HG03108 (cell line): ENCODE measurements around the gene AFAP1.

Experiments used
- ATAC-seq: cut with Tn5 transposase; IDR thresholded peaks from one replicate; pipeline ENCODE4 v1.9.1; 2021; ENCODE audit warnings: moderate library complexity; ENCODE audit not compliant: unreplicated experiment

AFAP1 gene

GRCh38 chr4:7894677-7895181 is 44.9 kb downstream of the AFAP1 start:
- ATAC-seq, result no peak

- ATAC-seq, result no peak
Observed at GRCh38 chr4:7894098-7894676, 45.5 kb downstream of the AFAP1 start.

DNA sequence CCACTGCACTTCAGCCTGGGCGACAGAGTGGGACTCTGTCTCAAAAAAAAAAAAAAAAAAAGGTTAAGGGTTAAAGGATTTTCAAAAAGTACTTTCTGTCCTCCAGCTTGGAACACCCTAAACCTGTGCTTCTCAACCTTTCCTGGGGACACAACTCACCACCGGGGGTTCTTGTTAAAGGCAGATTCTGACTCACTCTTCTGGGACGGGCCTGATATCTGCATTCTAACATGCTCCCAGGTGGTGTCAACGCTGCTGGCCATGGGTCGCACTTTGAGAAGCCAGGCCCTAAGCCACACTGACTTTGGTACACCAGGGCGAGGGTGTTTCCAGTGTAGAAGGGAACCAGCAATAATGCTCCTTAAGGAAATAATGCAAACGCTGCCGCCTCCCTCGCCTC is 46.1 kb downstream of the AFAP1 start:
- no peak for ATAC-seq

- ATAC-seq, result no peak
Observed at GRCh38 chr4:7892212-7893019, 47.2 kb downstream of the AFAP1 start.

- ATAC-seq, result no peak
Observed at GRCh38 chr4:7890635-7891393, 48.8 kb downstream of the AFAP1 start.

- no peak for ATAC-seq
Observed at GRCh38 chr4:7887436-7887835, 52.2 kb downstream of the AFAP1 start.

- no peak for ATAC-seq
Observed at GRCh38 chr4:7886007-7886973, 53.4 kb downstream of the AFAP1 start.

DNA sequence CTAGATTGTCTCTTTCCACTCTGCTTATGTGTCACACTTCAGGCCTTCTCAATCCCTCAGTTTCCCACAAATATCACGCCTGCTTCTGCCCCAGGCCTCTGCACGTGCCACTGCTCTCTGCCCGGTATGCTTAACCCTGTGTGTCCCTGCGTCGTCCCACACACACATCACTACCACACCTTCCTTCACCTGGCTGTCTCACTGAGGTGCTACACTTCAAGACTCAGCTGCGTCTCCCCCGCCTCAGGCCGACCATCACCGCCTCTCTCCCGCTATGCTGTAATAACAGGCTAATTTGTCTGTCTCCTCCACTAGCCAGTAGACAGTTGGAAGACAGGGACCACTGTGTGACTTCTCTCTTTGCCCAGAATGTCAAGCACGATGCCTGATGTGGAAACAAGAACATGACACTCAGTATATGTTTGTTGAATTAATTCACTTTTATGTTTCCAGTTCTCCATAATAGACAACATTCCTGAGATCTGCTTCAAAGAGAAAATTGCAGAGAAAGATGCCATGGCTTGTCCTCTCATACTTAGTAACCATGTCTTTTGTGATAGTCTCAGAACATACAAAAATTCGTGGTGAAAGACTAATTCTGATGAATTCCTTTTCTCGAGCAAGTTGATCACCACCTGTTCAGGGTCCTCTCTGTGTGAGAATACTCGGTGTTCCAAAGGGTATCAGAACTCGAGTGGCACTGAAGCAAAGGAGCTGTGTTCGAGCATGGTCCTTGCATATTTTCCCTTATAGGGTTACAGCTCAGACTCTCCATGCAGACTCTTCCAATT is 54.2 kb downstream of the AFAP1 start:
- ATAC-seq, result no peak

DNA sequence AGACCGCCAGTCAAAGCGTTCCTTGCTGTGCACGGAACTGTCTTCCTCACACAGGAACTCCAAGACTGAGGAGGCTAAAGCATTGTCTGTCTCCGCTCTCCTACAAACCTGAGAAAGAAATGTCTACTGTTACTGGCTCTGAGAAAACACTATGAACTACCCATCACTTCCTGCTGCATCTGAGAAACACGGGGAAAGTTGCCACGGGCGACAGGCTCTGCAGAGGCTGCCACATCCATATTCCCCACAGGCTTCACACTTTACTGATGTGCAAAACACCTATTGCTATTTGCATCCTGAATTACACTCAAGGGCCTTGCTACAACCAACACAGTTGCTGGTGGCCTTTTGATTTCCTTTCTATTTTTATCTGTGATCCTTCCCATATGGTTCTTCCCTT is 59.0 kb downstream of the AFAP1 start:
- no peak for ATAC-seq

DNA sequence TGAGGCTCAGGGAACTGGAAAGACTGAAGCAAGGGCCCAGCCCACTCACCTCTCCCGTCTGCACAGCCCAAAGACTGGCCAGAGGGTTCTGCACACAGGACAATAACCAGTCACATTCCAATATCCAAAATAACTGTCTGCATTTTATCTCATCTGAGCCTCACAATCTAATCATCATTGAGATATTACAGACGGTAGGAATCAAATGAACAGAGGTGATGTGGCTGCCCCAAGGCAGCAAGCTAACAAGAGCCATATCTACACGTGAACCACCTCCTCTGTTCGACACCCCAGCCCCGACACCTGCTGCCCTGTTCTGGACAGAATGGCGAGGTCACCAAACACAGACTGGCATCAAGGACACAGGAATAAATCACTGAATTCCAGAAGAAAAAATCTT is 60.5 kb downstream of the AFAP1 start:
- no peak for ATAC-seq

GRCh38 chr4:7878323-7878722 is 61.3 kb downstream of the AFAP1 start:
- ATAC-seq, result no peak

DNA sequence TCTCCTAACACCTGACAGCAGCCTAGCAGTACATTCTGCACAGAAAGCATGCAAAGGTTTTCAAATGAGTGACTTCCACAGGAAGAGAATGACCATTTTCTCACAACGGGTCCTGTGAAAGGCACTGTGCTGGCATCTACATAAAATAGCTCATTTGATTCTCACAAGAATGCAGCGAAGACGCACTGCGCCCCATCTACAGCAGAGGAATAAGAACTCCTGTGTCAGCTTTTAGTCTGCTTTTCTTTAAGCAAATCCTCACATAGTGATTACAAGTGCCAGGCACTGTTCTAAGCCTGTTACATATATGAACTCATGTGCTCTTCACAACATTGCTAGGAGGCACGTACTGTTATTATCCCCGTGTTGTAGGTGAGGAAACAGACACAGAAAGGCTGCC is 62.5 kb downstream of the AFAP1 start:
- no peak for ATAC-seq

DNA sequence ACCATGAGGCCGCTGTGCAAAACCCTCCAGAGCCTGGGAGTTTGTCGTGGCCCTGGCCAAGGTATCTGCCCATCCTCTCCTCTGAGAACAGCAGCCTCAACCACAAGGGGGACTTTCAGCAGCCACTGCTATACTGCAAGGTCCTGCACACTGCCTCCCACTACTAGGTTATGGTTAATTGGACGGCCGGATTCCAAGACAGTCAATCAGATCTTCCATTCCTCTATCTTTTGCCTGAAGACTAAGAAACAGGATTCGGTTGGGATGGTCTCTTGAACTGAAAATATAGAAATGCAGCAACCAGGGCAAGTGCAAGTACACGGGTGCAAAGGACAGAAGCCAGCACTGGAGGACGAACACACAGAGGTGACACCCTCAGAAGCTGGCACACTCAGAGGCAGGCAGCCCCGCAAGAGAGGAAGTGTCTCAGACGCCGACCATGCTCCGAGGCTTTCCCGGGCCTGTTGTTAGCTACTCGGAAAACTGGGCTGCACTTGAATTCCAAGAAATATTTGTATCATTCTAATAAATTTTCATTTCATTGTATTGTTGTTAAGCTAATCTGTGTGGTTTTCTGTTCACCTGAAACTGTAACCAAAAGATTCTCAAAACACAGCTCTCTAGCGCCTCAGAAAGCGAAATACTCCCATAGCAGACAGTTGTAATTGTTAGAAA is 63.3 kb downstream of the AFAP1 start:
- no peak for ATAC-seq

DNA sequence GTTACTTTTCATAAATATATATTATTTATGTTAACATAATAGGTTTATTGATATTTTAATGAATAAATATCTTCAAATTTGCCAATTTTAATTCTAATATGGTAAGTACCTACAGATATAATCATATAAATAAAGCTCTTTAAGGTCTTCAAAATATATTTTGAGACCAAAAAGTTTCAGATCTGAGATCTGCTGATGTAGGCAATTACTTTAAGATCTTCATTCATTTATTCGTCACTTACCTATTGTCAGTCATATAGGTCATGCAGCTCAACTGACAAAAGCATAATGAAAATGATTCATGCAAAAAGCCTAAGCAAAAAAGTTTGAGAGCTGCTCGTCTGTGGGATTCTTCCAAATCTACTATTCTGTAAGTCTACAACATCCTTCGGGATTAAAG is 64.8 kb downstream of the AFAP1 start:
- ATAC-seq, result no peak

DNA sequence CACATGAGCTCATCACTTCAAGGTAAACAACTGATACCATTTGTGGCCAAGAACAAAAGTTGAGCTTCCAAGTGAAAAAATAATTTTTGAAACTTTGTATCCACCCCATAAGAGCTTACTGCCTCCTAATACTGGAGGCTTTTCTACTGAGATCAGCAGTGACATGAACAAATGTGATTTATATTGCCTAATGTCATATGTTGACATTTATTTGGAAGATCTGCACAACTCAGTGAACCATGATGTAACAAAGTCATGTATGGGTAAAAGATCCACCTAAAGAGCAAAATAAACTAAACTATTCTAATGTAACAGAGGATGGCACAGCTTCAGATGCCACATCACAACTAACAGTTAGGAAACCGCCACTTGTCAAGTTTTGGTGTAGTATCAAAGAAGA is 65.8 kb downstream of the AFAP1 start:
- no peak for ATAC-seq

- ATAC-seq, result no peak
Observed at GRCh38 chr4:7872264-7872771, 67.3 kb downstream of the AFAP1 start.

GRCh38 chr4:7871356-7871755 is 68.3 kb downstream of the AFAP1 start:
- ATAC-seq, result no peak

GRCh38 chr4:7868892-7869471 is 70.7 kb downstream of the AFAP1 start:
- ATAC-seq, result no peak

DNA sequence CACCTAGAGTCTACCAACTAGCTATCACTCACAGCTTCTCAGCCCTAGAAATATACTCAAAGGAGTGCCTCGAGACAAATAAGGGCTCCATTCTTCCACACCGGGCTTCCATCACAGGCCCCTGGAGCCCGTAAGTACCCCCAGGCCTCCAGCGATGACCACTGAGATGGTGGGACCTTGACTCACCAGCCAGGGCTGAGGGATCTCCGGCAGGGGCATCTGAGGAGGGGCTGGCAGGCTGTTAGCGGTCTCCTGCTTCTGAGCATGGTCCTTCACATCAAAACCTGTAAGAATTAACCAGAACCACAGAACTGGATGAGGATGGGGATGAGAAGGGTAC is 71.3 kb downstream of the AFAP1 start:
- no peak for ATAC-seq
